Measurements from ENCODE around the gene C7. TPM values are rescaled to one million over a fixed set of nuclear protein-coding genes. Genes with fewer than 3 reads are reported as not detected.
"Not testable (repeated sequence)": the region's sequence is repeated elsewhere in the genome, so short reads cannot be mapped to it uniquely, and the experiment has no call there.

Gene C7
- not detected for total RNA-seq

GRCh38 chr5:40909264-40909663 is at the start of gene C7:
TSS of gene C7 (plus strand) at chr5:40909497. CDS start at chr5:40909611, 114 bp downstream.
- Mint-ChIP-seq H3K27ac (no peak within 1 kb of the TSS), H3K4me3 (no peak within 1 kb of the TSS), H3K4me1 (no peaks in the 10 kb centered on the region), H3K27me3 (peaks cover 6% of the 10 kb centered on the region), H3K36me3 (ENCODE audit: low read depth) (no peaks in the 10 kb centered on the region), H3K9me3 (ENCODE audit: low read depth) (no peaks in the 10 kb centered on the region)
- ATAC-seq (no peak), DNase-seq (no peak)
- intact Hi-C loops (cut with DNase I, micrococcal nuclease), result loop anchor here (10.0 kb wide), 2 partner anchors 736 to 936 kb away; no protein-coding TSS in a partner anchor
- ChIA-PET CTCF (interaction anchor here (1.0 kb wide), 1 partner anchor 10 kb away, joined by 3 read pairs; no protein-coding TSS in a partner anchor), POLR2A (no interaction called here)

GRCh38 chr5:40860711-40861110 is 48.6 kb upstream of the C7 start:
- H3K27ac Mint-ChIP-seq, result no peak overlapping the region
- intact Hi-C loops (cut with DNase I, micrococcal nuclease), result no loop called here
- peaks cover 8% of the 10 kb centered on the region for H3K9me3 Mint-ChIP-seq (ENCODE audit: low read depth)
- H3K4me3 Mint-ChIP-seq, result no peak overlapping the region
- DNase-seq (no peak), ATAC-seq (no peak)
- H3K4me1 Mint-ChIP-seq, result no peaks in the 10 kb centered on the region
- POLR2A ChIA-PET, result no interaction called here
- no peaks in the 10 kb centered on the region for H3K36me3 Mint-ChIP-seq (ENCODE audit: low read depth)
- CTCF ChIA-PET, result interaction anchor here (0.7 kb wide), 1 partner anchor 116 kb away, joined by 3 read pairs; no protein-coding TSS in a partner anchor
- no peaks in the 10 kb centered on the region for H3K27me3 Mint-ChIP-seq

- CTCF ChIA-PET; H3K27me3 Mint-ChIP-seq; H3K36me3 Mint-ChIP-seq (ENCODE audit: low read depth): not testable (repeated sequence)
Observed at GRCh38 chr5:40865004-40865403, 44.3 kb upstream of the C7 start.

GRCh38 chr5:40866844-40867243 is 42.5 kb upstream of the C7 start:
- POLR2A ChIA-PET, result no interaction called here
- peaks cover 8% of the 10 kb centered on the region for H3K9me3 Mint-ChIP-seq (ENCODE audit: low read depth)
- H3K4me1 Mint-ChIP-seq, result no peaks in the 10 kb centered on the region
- no peak for ATAC-seq
- CTCF ChIA-PET, result interaction anchor here (0.6 kb wide), 1 partner anchor 83 kb away, joined by 4 read pairs; no protein-coding TSS in a partner anchor
- no peak overlapping the region for H3K4me3 Mint-ChIP-seq
- H3K36me3 Mint-ChIP-seq (ENCODE audit: low read depth), result no peaks in the 10 kb centered on the region
- DNase-seq, result no peak
- intact Hi-C loops (cut with DNase I, micrococcal nuclease), result no loop called here
- H3K27ac Mint-ChIP-seq, result no peak overlapping the region
- peaks cover 2% of the 10 kb centered on the region for H3K27me3 Mint-ChIP-seq

More at GRCh38 chr5:40865004-40865403, 44.3 kb upstream of the C7 start:
- intact Hi-C loops (cut with DNase I, micrococcal nuclease); H3K9me3 Mint-ChIP-seq (ENCODE audit: low read depth); H3K27ac Mint-ChIP-seq; H3K4me1 Mint-ChIP-seq; DNase-seq; H3K4me3 Mint-ChIP-seq; ATAC-seq; POLR2A ChIA-PET: not testable (repeated sequence)

GRCh38 chr5:40869384-40869783 is 39.9 kb upstream of the C7 start:
- ATAC-seq, result no peak
- intact Hi-C loops (cut with DNase I, micrococcal nuclease), result no loop called here
- Mint-ChIP-seq H3K4me3 (no peak overlapping the region), H3K36me3 (ENCODE audit: low read depth) (no peaks in the 10 kb centered on the region), H3K27ac (no peak overlapping the region), H3K27me3 (peaks cover 5% of the 10 kb centered on the region), H3K4me1 (no peaks in the 10 kb centered on the region), H3K9me3 (ENCODE audit: low read depth) (peaks cover 8% of the 10 kb centered on the region)
- ChIA-PET POLR2A (no interaction called here), CTCF (interaction anchor here (0.5 to 0.6 kb wide), 2 partner anchors 11 to 28 kb away, joined by 3 read pairs; partner anchors contain the start of gene CARD6)
- DNase-seq, result no peak

GRCh38 chr5:40871177-40871576 is 38.1 kb upstream of the C7 start:
- H3K9me3 Mint-ChIP-seq (ENCODE audit: low read depth), result no peaks in the 10 kb centered on the region
- no peak overlapping the region for H3K27ac Mint-ChIP-seq
- ATAC-seq (no peak), DNase-seq (no peak)
- no peaks in the 10 kb centered on the region for H3K4me1 Mint-ChIP-seq
- intact Hi-C loops (cut with DNase I, micrococcal nuclease), result loop anchor here in 1 of 2 experiments (10.0 kb wide), 1 partner anchor 376 kb away; no protein-coding TSS in a partner anchor
- POLR2A ChIA-PET, result no interaction called here
- CTCF ChIA-PET, result interaction anchor here (0.6 kb wide), 1 partner anchor 37 kb away, joined by 3 read pairs; no protein-coding TSS in a partner anchor
- H3K27me3 Mint-ChIP-seq, result peaks cover 5% of the 10 kb centered on the region
- no peak overlapping the region for H3K4me3 Mint-ChIP-seq
- H3K36me3 Mint-ChIP-seq (ENCODE audit: low read depth), result no peaks in the 10 kb centered on the region

GRCh38 chr5:40872253-40872652 is 37.0 kb upstream of the C7 start:
- CTCF ChIA-PET; H3K36me3 Mint-ChIP-seq (ENCODE audit: low read depth); H3K27me3 Mint-ChIP-seq; H3K9me3 Mint-ChIP-seq (ENCODE audit: low read depth); H3K4me1 Mint-ChIP-seq; H3K27ac Mint-ChIP-seq; H3K4me3 Mint-ChIP-seq; POLR2A ChIA-PET; ATAC-seq; DNase-seq: not testable (repeated sequence)
- intact Hi-C loops (cut with DNase I, micrococcal nuclease), result loop anchor here in 1 of 2 experiments (10.0 kb wide), 1 partner anchor 377 kb away; no protein-coding TSS in a partner anchor

- Mint-ChIP-seq H3K9me3 (ENCODE audit: low read depth) (peaks cover 10% of the 10 kb centered on the region), H3K4me3 (no peak overlapping the region), H3K27ac (no peak overlapping the region), H3K36me3 (ENCODE audit: low read depth) (no peaks in the 10 kb centered on the region), H3K27me3 (peaks cover 5% of the 10 kb centered on the region), H3K4me1 (peaks cover 3% of the 10 kb centered on the region)
- intact Hi-C loops (cut with DNase I, micrococcal nuclease), result loop anchor here in 1 of 2 experiments (10.0 kb wide), 1 partner anchor 379 kb away; no protein-coding TSS in a partner anchor
- ChIA-PET POLR2A (no interaction called here), CTCF (interaction anchor here (0.6 kb wide), 1 partner anchor 138 kb away, joined by 3 read pairs; no protein-coding TSS in a partner anchor)
- no peak for DNase-seq
- ATAC-seq, result no peak
Observed at GRCh38 chr5:40873286-40873880, 35.9 kb upstream of the C7 start.

GRCh38 chr5:40875958-40876357 is 33.3 kb upstream of the C7 start:
- intact Hi-C loops (cut with DNase I, micrococcal nuclease), result loop anchor here in 1 of 2 experiments (5.0 to 10.0 kb wide), 4 partner anchors 39 to 381 kb away; partner anchors contain the start of gene RPL37
- no peak for ATAC-seq
- Mint-ChIP-seq H3K4me1 (peaks cover 6% of the 10 kb centered on the region), H3K27me3 (peaks cover 3% of the 10 kb centered on the region), H3K4me3 (no peak overlapping the region), H3K27ac (no peak overlapping the region), H3K9me3 (ENCODE audit: low read depth) (peaks cover 10% of the 10 kb centered on the region), H3K36me3 (ENCODE audit: low read depth) (no peaks in the 10 kb centered on the region)
- DNase-seq, result no peak
- ChIA-PET CTCF (interaction anchor here (1.1 kb wide), 1 partner anchor 125 kb away, joined by 4 read pairs; no protein-coding TSS in a partner anchor), POLR2A (no interaction called here)

- Mint-ChIP-seq H3K4me1 (peaks cover 6% of the 10 kb centered on the region), H3K27me3 (peaks cover 2% of the 10 kb centered on the region), H3K36me3 (ENCODE audit: low read depth) (no peaks in the 10 kb centered on the region), H3K4me3 (no peak overlapping the region), H3K9me3 (ENCODE audit: low read depth) (peaks cover 10% of the 10 kb centered on the region), H3K27ac (no peak overlapping the region)
- peak; percentile 47 for ATAC-seq
- ChIA-PET POLR2A (no interaction called here), CTCF (interaction anchor here (1.1 kb wide), 1 partner anchor 136 kb away, joined by 3 read pairs; no protein-coding TSS in a partner anchor)
- peak; percentile 44 for DNase-seq
- intact Hi-C loops (cut with DNase I, micrococcal nuclease), result loop anchor here in 1 of 2 experiments (5.0 to 10.0 kb wide), 4 partner anchors 40 to 383 kb away; partner anchors contain the start of gene RPL37
Observed at GRCh38 chr5:40877371-40877988, 31.8 kb upstream of the C7 start.

GRCh38 chr5:40879163-40879942 is 29.9 kb upstream of the C7 start:
- Mint-ChIP-seq H3K4me1 (peaks cover 6% of the 10 kb centered on the region), H3K9me3 (ENCODE audit: low read depth) (peaks cover 10% of the 10 kb centered on the region), H3K27ac (no peak overlapping the region), H3K4me3 (no peak overlapping the region), H3K27me3 (peaks cover under 1% of the 10 kb centered on the region), H3K36me3 (ENCODE audit: low read depth) (no peaks in the 10 kb centered on the region)
- DNase-seq (no peak), ATAC-seq (no peak)
- POLR2A ChIA-PET, result no interaction called here
- CTCF ChIA-PET, result interaction anchor here (0.9 to 1.9 kb wide), 7 partner anchors 9 to 1331 kb away, joined by 3 to 5 read pairs (median 3); no protein-coding TSS in a partner anchor
- intact Hi-C loops (cut with DNase I, micrococcal nuclease), result loop anchor here (1.0 to 10.0 kb wide), 10 partner anchors 42 to 1301 kb away; partner anchors contain the start of genes TTC33 (in 2 of the 2), PRKAA1 (in 1 of the 2) and RPL37 (in 1 of the 2)
